Measurements from ENCODE around the gene MID1.

GRCh38 chrX:10513974-10514373 is 106.4 kb downstream of the MID1 start:
- no peak for TF ChIP-seq CTCF (IDR thresholded peaks at IDR 0.05; ENCODE audit: borderline replicate concordance, extremely low read depth, low read length, poor library complexity, severe bottlenecking)
- no peak for TF ChIP-seq EZH2 (IDR thresholded peaks at IDR 0.05; ENCODE audit: borderline replicate concordance, low read depth, low read length, severe bottlenecking)
